Loucy (cell line): ENCODE data around the gene CCDC121.
"Not testable (repeated sequence)": the region's sequence is repeated elsewhere in the genome, so short reads cannot be mapped to it uniquely, and the experiment has no call there.

Experiments
- H2AFZ ChIP-seq: fragments of 200-600 bp; sonication (generic); 2 replicates; pipeline ENCODE4 v1.6.0; 2016; ENCODE audit warnings: antibody characterized with exemption, mild to moderate bottlenecking, low read length, moderate library complexity
- H3F3A ChIP-seq: fragments of 200-600 bp; 2 replicates; pipeline ENCODE4 v1.6.0; 2016; ENCODE audit warnings: antibody characterized with exemption, low read depth, mild to moderate bottlenecking
- H3K27me3 ChIP-seq: fragments of 200-600 bp; sonication (generic); 2 replicates; pipeline ENCODE4 v1.6.1; 2014; ENCODE audit warnings: low read length, mild to moderate bottlenecking; ENCODE audit not compliant: insufficient read depth, poor library complexity, severe bottlenecking
- H3K36me3 ChIP-seq: fragments of 200-600 bp; sonication (generic); 2 replicates; pipeline ENCODE4 v1.6.1; 2016; ENCODE audit warnings: low read length; ENCODE audit not compliant: insufficient read depth
- H3K4me1 ChIP-seq: fragments of 200-600 bp; sonication (generic); 2 replicates; pipeline ENCODE4 v1.5.1; 2014; ENCODE audit warnings: low read length, mild to moderate bottlenecking; ENCODE audit not compliant: insufficient read depth, poor library complexity, severe bottlenecking
- H3K4me2 ChIP-seq: fragments of 200-600 bp; sonication (generic); 2 replicates; pipeline ENCODE4 v1.6.0; 2014; ENCODE audit warnings: antibody characterized with exemption, low read length, low read depth, mild to moderate bottlenecking; ENCODE audit not compliant: poor library complexity, severe bottlenecking
- H3K4me3 ChIP-seq: fragments of 200-600 bp; sonication (generic); 2 replicates; pipeline ENCODE4 v1.5.1; 2014; ENCODE audit warnings: low read length, mild to moderate bottlenecking, mixed read lengths; ENCODE audit not compliant: poor library complexity, severe bottlenecking
- H3K79me2 ChIP-seq: fragments of 200-600 bp; sonication (generic); 2 replicates; pipeline ENCODE4 v1.6.1; 2014; ENCODE audit warnings: low read length; ENCODE audit not compliant: insufficient read depth
- H3K9ac ChIP-seq: fragments of 200-600 bp; sonication (generic); 2 replicates; pipeline ENCODE4 v1.6.0; 2014; ENCODE audit warnings: mild to moderate bottlenecking, low read depth, low read length, moderate library complexity; ENCODE audit not compliant: poor library complexity, severe bottlenecking
- H3K9me2 ChIP-seq: fragments of 200-600 bp; sonication (generic); replicated peaks from 2 replicates; pipeline ENCODE4 v1.6.1; 2016; ENCODE audit warnings: low read depth, low read length, mixed read lengths
- H3K9me3 ChIP-seq: fragments of 200-600 bp; sonication (generic); 2 replicates; pipeline ENCODE4 v1.6.1; 2014; ENCODE audit warnings: mild to moderate bottlenecking, antibody characterized with exemption, low read length, low read depth; ENCODE audit not compliant: insufficient read depth
- H4K20me1 ChIP-seq: fragments of 200-600 bp; sonication (generic); 2 replicates; pipeline ENCODE4 v1.6.0; 2014; ENCODE audit warnings: antibody characterized with exemption, low read length, mild to moderate bottlenecking; ENCODE audit not compliant: insufficient read depth, poor library complexity, severe bottlenecking
- EZH2phosphoT487 ChIP-seq: fragments of 200-600 bp; IDR thresholded peaks from 2 replicates; pipeline ENCODE4 v1.6.1; 2018; ENCODE audit warnings: antibody characterized with exemption, mild to moderate bottlenecking, moderate library complexity, borderline replicate concordance
- TF ChIP-seq, protein P1 (sequence below): fragments of 200-600 bp; sonication (generic); conservative IDR thresholded peaks from 2 replicates; pipeline ENCODE4 v1.5.1; 2014; ENCODE audit warnings: mild to moderate bottlenecking, antibody characterized with exemption, low read length

The CCDC121 gene

DNA sequence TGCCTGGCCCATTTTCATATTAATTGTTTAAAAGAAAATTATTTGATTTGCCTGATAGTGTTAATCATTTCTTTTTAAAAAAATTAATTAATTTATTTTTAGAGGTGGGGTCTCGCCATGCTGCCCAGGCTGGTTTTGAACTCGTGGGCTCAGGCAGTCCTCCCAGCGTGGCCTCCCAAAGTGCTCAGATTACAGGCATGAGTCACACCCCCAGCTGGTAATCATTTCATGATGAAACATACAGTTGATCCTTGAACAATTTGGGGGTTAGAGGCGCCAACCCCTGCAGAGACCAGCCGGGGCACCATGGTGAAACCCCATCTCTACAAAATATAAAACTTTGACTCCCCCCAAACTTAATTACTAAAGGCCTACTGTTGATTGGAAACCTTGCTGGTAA, 8.0 kb upstream of the CCDC121 start:
- H3K79me2 ChIP-seq: no peaks in the 10 kb centered on the region
- H4K20me1 ChIP-seq: no peaks in the 10 kb centered on the region
- no peak overlapping the region for H3K4me3 ChIP-seq
- H3K9me2 ChIP-seq: no peaks in the 10 kb centered on the region
- no peak overlapping the region for H2AFZ ChIP-seq
- H3K9ac ChIP-seq: no peak overlapping the region
- no peaks in the 10 kb centered on the region for H3K27me3 ChIP-seq
- peaks cover 64% of the 10 kb centered on the region for H3K36me3 ChIP-seq
- H3F3A ChIP-seq: no peaks in the 10 kb centered on the region
- TF ChIP-seq EZH2phosphoT487: no peak
- TF ChIP-seq, protein P1, sequence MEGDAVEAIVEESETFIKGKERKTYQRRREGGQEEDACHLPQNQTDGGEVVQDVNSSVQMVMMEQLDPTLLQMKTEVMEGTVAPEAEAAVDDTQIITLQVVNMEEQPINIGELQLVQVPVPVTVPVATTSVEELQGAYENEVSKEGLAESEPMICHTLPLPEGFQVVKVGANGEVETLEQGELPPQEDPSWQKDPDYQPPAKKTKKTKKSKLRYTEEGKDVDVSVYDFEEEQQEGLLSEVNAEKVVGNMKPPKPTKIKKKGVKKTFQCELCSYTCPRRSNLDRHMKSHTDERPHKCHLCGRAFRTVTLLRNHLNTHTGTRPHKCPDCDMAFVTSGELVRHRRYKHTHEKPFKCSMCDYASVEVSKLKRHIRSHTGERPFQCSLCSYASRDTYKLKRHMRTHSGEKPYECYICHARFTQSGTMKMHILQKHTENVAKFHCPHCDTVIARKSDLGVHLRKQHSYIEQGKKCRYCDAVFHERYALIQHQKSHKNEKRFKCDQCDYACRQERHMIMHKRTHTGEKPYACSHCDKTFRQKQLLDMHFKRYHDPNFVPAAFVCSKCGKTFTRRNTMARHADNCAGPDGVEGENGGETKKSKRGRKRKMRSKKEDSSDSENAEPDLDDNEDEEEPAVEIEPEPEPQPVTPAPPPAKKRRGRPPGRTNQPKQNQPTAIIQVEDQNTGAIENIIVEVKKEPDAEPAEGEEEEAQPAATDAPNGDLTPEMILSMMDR: no peak
- no peaks in the 10 kb centered on the region for H3K9me3 ChIP-seq
- no peak overlapping the region for H3K4me2 ChIP-seq
- H3K4me1 ChIP-seq: no peaks in the 10 kb centered on the region

DNA sequence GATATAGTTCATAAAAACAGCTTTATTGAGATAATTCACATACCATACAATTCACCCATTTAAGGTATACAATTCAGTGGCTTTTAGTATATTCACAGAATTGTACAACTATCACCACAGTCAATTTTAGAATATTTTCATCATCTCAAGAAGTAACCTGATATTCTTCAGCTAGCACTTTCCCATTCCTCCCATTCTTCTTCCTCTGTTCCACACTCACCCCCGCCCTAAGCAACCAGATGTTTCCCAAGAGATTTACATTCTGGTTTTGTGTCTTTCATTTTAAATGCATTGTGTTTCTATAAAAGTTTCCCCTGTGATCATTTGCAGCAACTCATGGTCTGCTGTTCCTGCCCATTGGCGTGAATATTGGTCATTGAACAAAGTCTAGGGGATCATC, 5.5 kb upstream of the CCDC121 start:
- H2AFZ ChIP-seq: no peak overlapping the region
- H3K9ac ChIP-seq: no peak overlapping the region
- no peaks in the 10 kb centered on the region for H3F3A ChIP-seq
- H3K27me3 ChIP-seq: no peaks in the 10 kb centered on the region
- no peaks in the 10 kb centered on the region for H3K9me2 ChIP-seq
- TF ChIP-seq, protein P1: no peak
- TF ChIP-seq EZH2phosphoT487: no peak
- peaks cover 22% of the 10 kb centered on the region for H3K79me2 ChIP-seq
- no peaks in the 10 kb centered on the region for H4K20me1 ChIP-seq
- H3K4me3 ChIP-seq: no peak overlapping the region
- H3K4me1 ChIP-seq: peaks cover 5% of the 10 kb centered on the region
- H3K4me2 ChIP-seq: no peak overlapping the region
- H3K36me3 ChIP-seq: peaks cover 46% of the 10 kb centered on the region
- H3K9me3 ChIP-seq: no peaks in the 10 kb centered on the region

DNA sequence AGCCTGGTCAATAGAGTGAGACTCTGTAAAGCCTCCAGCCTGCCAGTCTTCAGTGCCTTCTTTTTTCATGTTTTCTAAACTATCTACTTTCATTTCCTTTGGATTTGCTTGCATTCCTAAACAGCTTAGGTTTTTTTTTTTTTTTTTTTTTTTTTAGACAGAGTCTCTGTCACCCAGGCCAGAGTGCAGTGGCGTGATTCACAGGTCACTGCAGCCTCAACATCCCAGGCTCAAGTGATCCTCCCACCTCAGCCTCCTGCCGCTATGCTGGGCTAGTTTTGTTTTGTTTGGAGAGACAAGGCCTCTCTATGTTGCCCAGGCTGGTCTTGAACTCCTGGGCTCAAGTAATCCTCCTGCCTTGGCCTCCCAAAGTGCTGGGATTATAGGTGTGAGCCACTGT, 1.4 kb upstream of the CCDC121 start:
- Histone ChIP-seq H3K4me1 (peaks cover 12% of the 10 kb centered on the region), H3K4me3 (peak overlapping the region; percentile 93), H3K9ac (peak overlapping the region; percentile 90), H3K4me2 (peak overlapping the region; percentile 83), H3K79me2 (peaks cover 26% of the 10 kb centered on the region), H3K36me3 (peaks cover 21% of the 10 kb centered on the region)
- H4K20me1 ChIP-seq, H3K9me2 ChIP-seq, H3K9me3 ChIP-seq, H3F3A ChIP-seq, H2AFZ ChIP-seq, H3K27me3 ChIP-seq: not testable (repeated sequence)

DNA sequence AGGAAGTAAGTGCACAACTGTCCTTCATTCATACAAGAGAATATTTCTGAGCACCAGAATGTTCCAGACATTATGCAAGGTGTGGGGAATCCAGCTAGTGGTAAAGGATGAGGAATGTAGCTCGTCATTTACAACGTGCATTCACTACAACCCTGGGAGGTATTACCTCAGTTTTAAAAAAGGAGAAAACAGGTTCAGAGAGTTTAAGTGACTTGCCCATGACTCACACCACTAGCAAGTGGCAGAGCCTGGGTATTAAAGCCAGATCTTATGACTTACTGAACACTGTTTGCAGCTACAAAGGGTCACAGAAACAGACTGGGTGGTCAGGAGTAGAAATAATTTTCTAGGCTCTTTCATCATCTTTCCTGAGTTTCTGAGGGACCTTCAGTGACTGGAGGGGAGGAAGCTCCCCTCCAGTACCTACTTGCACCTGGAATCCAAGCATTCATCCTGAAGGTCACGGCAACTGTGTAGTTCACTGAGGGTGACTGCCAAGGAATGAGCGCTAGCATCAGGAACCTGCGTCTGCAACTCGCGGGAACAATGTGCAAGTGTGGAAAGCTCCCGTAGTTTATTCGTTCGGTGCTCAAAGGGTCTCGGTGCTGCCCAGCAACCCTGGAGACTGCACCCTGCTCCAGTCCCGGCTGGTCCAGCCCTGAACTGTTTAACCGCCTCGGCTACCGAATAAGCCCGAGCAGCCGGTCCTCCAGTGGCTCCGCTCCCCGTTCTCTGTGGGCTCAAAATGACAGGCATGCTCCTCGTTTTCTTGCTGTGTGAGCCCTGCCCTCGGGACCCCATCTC, 647 bp downstream of the CCDC121 start:
- TF ChIP-seq EZH2phosphoT487: no peak
- TF ChIP-seq, protein P1: no peak
- Histone ChIP-seq H3K9ac (peak overlapping the region; percentile 90), H4K20me1 (no peaks in the 10 kb centered on the region), H3K36me3 (peaks cover 20% of the 10 kb centered on the region; the same call in 1 of the 2 replicates), H3K27me3 (no peaks in the 10 kb centered on the region), H2AFZ (peak overlapping the region; percentile 97), H3K4me3 (peak overlapping the region; percentile 93), H3K79me2 (peaks cover 26% of the 10 kb centered on the region), H3K9me3 (no peaks in the 10 kb centered on the region), H3K4me2 (peak overlapping the region; percentile 83), H3K4me1 (peaks cover 12% of the 10 kb centered on the region), H3K9me2 (no peaks in the 10 kb centered on the region), H3F3A (no peaks in the 10 kb centered on the region)

DNA sequence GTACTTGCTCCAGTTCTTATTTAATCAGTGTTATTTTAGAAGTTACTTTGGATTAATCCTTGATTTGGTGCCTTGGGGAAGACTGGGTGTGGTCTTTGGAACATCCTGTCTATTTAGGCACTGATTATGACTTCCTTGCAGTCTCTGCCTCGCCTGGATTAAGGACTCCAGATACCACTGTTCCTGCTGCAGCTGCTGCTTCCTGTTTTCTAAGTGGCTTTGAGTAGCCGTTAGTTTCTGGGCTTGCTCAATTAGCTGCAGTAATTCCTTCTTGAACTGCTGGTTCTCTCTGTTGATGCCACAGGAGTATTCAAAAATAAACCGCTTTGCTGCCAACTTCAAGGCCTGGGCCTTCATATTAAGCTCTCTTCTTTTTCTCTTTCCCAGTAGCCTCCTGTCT, 1.9 kb downstream of the CCDC121 start:
- H3K9me3 ChIP-seq, H3K4me2 ChIP-seq, H3K9ac ChIP-seq, H3F3A ChIP-seq, H3K27me3 ChIP-seq, H2AFZ ChIP-seq, H4K20me1 ChIP-seq, H3K9me2 ChIP-seq, H3K4me3 ChIP-seq: not testable (repeated sequence)
- peaks cover 12% of the 10 kb centered on the region for H3K4me1 ChIP-seq
- peaks cover 26% of the 10 kb centered on the region for H3K79me2 ChIP-seq
- peaks cover 32% of the 10 kb centered on the region; the same call in 1 of the 2 replicates for H3K36me3 ChIP-seq
